ENCODE data around the gene RCAN1. TPM values are rescaled to one million over a fixed set of nuclear protein-coding genes. Genes with fewer than 3 reads are reported as not detected.

Gene RCAN1
- total and polyA plus RNA-seq, 2 experiments from 2014 or later = 79.4 to 113 TPM

GRCh38 chr21:34590520-34590919 lies 24.4 kb downstream of the RCAN1 start:
- no peak overlapping the region for H2AFZ ChIP-seq
- H3K27me3 ChIP-seq = no peaks in the 10 kb centered on the region
- H3K4me3 ChIP-seq = no peak overlapping the region
- no peak overlapping the region for H3K4me2 ChIP-seq
- no peaks in the 10 kb centered on the region for H3K9me2 ChIP-seq (replicated peaks; ENCODE audit: insufficient read depth)
- H3K79me2 ChIP-seq = no peaks in the 10 kb centered on the region
- H4K20me1 ChIP-seq (ENCODE audit: insufficient read depth, poor library complexity, severe bottlenecking) = no peaks in the 10 kb centered on the region
- H3K36me3 ChIP-seq (replicated peaks; ENCODE audit: insufficient read depth, low read depth) = no peaks in the 10 kb centered on the region
- TF ChIP-seq CTCF (IDR thresholded peaks at IDR 0.05; ENCODE audit: poor library complexity) (no peak), EZH2 (IDR thresholded peaks at IDR 0.05; ENCODE audit: borderline replicate concordance) (no peak), EZH2phosphoT487 (IDR thresholded peaks at IDR 0.05; ENCODE audit: low read depth, severe bottlenecking, unreplicated experiment) (no peak)
- WGBS (ENCODE audit: low lambda C conversion rate, missing lambda C conversion rate) = 93% methylated on average over 1 of the region's 1 CpG
- peaks cover 5% of the 10 kb centered on the region for H3K9me3 ChIP-seq (ENCODE audit: low read depth)
- peak overlapping the region; percentile 93 for H3K27ac ChIP-seq
- peaks cover 32% of the 10 kb centered on the region for H3K4me1 ChIP-seq (ENCODE audit: insufficient read depth)
- no peak for DNase-seq (ENCODE audit: low spot score)

- Histone ChIP-seq H3K9me2 (replicated peaks; ENCODE audit: insufficient read depth) (no peaks in the 10 kb centered on the region), H4K20me1 (ENCODE audit: insufficient read depth, poor library complexity, severe bottlenecking) (no peaks in the 10 kb centered on the region), H3K4me1 (ENCODE audit: insufficient read depth) (peaks cover 26% of the 10 kb centered on the region), H2AFZ (no peak overlapping the region), H3K27ac (no peak overlapping the region), H3K4me3 (no peak overlapping the region), H3K36me3 (replicated peaks; ENCODE audit: insufficient read depth, low read depth) (no peaks in the 10 kb centered on the region), H3K9me3 (ENCODE audit: low read depth) (peaks cover 5% of the 10 kb centered on the region), H3K4me2 (no peak overlapping the region), H3K27me3 (no peaks in the 10 kb centered on the region), H3K79me2 (no peaks in the 10 kb centered on the region)
- DNase-seq (ENCODE audit: low spot score) = no peak
- WGBS (ENCODE audit: low lambda C conversion rate, missing lambda C conversion rate) = 94% methylated on average over 9 of the region's 9 CpGs
- TF ChIP-seq EZH2phosphoT487 (IDR thresholded peaks at IDR 0.05; ENCODE audit: low read depth, severe bottlenecking, unreplicated experiment) (no peak), EZH2 (IDR thresholded peaks at IDR 0.05; ENCODE audit: borderline replicate concordance) (no peak), CTCF (IDR thresholded peaks at IDR 0.05; ENCODE audit: poor library complexity) (no peak)
Observed at GRCh38 chr21:34589511-34590282, 25.2 kb downstream of the RCAN1 start.

- Histone ChIP-seq H3K4me3 (no peak overlapping the region), H4K20me1 (ENCODE audit: insufficient read depth, poor library complexity, severe bottlenecking) (no peaks in the 10 kb centered on the region), H3K36me3 (replicated peaks; ENCODE audit: insufficient read depth, low read depth) (no peaks in the 10 kb centered on the region), H3K9me3 (ENCODE audit: low read depth) (peaks cover 5% of the 10 kb centered on the region), H2AFZ (no peak overlapping the region), H3K79me2 (no peaks in the 10 kb centered on the region), H3K9me2 (replicated peaks; ENCODE audit: insufficient read depth) (no peaks in the 10 kb centered on the region), H3K4me1 (ENCODE audit: insufficient read depth) (no peaks in the 10 kb centered on the region), H3K4me2 (no peak overlapping the region), H3K27me3 (no peaks in the 10 kb centered on the region), H3K27ac (no peak overlapping the region)
- TF ChIP-seq CTCF (IDR thresholded peaks at IDR 0.05; ENCODE audit: poor library complexity) (no peak), EZH2phosphoT487 (IDR thresholded peaks at IDR 0.05; ENCODE audit: low read depth, severe bottlenecking, unreplicated experiment) (no peak), EZH2 (IDR thresholded peaks at IDR 0.05; ENCODE audit: borderline replicate concordance) (no peak)
- 90% methylated on average over 3 of the region's 3 CpGs for WGBS (ENCODE audit: low lambda C conversion rate, missing lambda C conversion rate)
- DNase-seq (ENCODE audit: low spot score) = no peak
Observed at GRCh38 chr21:34583926-34584563, 30.9 kb downstream of the RCAN1 start.
